SU-DHL-6 (cell line): ENCODE measurements around the gene SPOCK1.
A peak's percentile ranks its signal among the peaks of the same experiment; 100 is the strongest.

Experiments
- H2AFZ ChIP-seq: fragments of 200-600 bp; sonication (generic); 2 replicates; pipeline ENCODE4 v1.6.1; 2014; ENCODE audit warnings: low read depth, mild to moderate bottlenecking, moderate library complexity, mixed read lengths, antibody characterized with exemption, low read length; ENCODE audit not compliant: severe bottlenecking
- H3F3A ChIP-seq: fragments of 200-600 bp; shearing (Covaris generic); 2 replicates; pipeline ENCODE4 v1.6.0; 2016; ENCODE audit warnings: antibody characterized with exemption, mild to moderate bottlenecking; ENCODE audit not compliant: insufficient read depth
- H3K27ac ChIP-seq: fragments of 200-600 bp; sonication (generic); 2 replicates; pipeline ENCODE4 v1.5.1; 2016; ENCODE audit warnings: low read depth, mild to moderate bottlenecking, low read length, moderate library complexity, mixed read lengths
- H3K27me3 ChIP-seq: fragments of 200-600 bp; sonication (generic), shearing (Covaris generic); 2 replicates; pipeline ENCODE4 v1.6.0; 2014; ENCODE audit warnings: mild to moderate bottlenecking, low read length
- H3K36me3 ChIP-seq: fragments of 200-600 bp; sonication (generic); 2 replicates; pipeline ENCODE4 v1.6.1; 2014; ENCODE audit warnings: mild to moderate bottlenecking, low read length, mixed read lengths
- H3K4me2 ChIP-seq: fragments of 300-600, 200-600 bp; shearing (Covaris generic), sonication (generic); 2 replicates; pipeline ENCODE4 v1.6.0; 2014; ENCODE audit warnings: low read length, low read depth, mild to moderate bottlenecking; ENCODE audit not compliant: poor library complexity, severe bottlenecking
- H3K4me3 ChIP-seq: fragments of 200-600 bp; sonication (generic); 2 replicates; pipeline ENCODE4 v1.5.1; 2014; ENCODE audit warnings: antibody characterized with exemption, low read length, mild to moderate bottlenecking, mixed read lengths; ENCODE audit not compliant: insufficient read depth, poor library complexity, severe bottlenecking
- H3K79me2 ChIP-seq: fragments of 200-600 bp; sonication (generic); 2 replicates; pipeline ENCODE4 v1.6.1; 2014; ENCODE audit warnings: mild to moderate bottlenecking, low read length, moderate library complexity; ENCODE audit not compliant: insufficient read depth
- H3K9ac ChIP-seq: fragments of 200-600 bp; sonication (generic); 2 replicates; pipeline ENCODE4 v1.7.0; 2014; ENCODE audit warnings: mild to moderate bottlenecking, low read length
- H3K9me2 ChIP-seq: fragments of 200-600 bp; sonication (generic); replicated peaks from 2 replicates; pipeline ENCODE4 v1.6.1; 2014; ENCODE audit warnings: low read length; ENCODE audit not compliant: insufficient read depth
- H3K9me3 ChIP-seq: fragments of 200-600 bp; sonication (generic); 2 replicates; pipeline ENCODE4 v1.6.1; 2014; ENCODE audit warnings: low read length, mixed read lengths; ENCODE audit not compliant: insufficient read depth
- H4K20me1 ChIP-seq: fragments of 200-600 bp; sonication (generic); 2 replicates; pipeline ENCODE4 v1.6.1; 2014; ENCODE audit warnings: low read depth, mild to moderate bottlenecking, antibody characterized with exemption, low read length, moderate library complexity, mixed read lengths
- CTCF ChIP-seq: fragments of 200-600 bp; sonication (generic); IDR thresholded peaks from one replicate; pipeline ENCODE4 v1.5.1; 2017; ENCODE audit warnings: antibody characterized with exemption, mild to moderate bottlenecking, low read length, moderate library complexity; ENCODE audit not compliant: insufficient read depth, poor library complexity, severe bottlenecking
- EZH2phosphoT487 ChIP-seq: fragments of 200-600 bp; sonication (generic), shearing (Covaris generic); conservative IDR thresholded peaks from 2 replicates; pipeline ENCODE4 v1.6.1; 2018; ENCODE audit warnings: mild to moderate bottlenecking, antibody characterized with exemption, low read length, moderate library complexity, mixed read lengths

SPOCK1 gene

GRCh38 chr5:137344723-137345322 lies 154.3 kb downstream of the SPOCK1 start:
- peak; percentile 54 for TF ChIP-seq CTCF
- TF ChIP-seq EZH2phosphoT487 = no peak
- H3K4me2 ChIP-seq = no peak overlapping the region
- H2AFZ ChIP-seq = no peak overlapping the region
- no peaks in the 10 kb centered on the region for H4K20me1 ChIP-seq
- H3K27me3 ChIP-seq = no peaks in the 10 kb centered on the region
- no peaks in the 10 kb centered on the region for H3F3A ChIP-seq
- no peaks in the 10 kb centered on the region for H3K79me2 ChIP-seq
- no peak overlapping the region for H3K4me3 ChIP-seq
- H3K9me2 ChIP-seq = no peaks in the 10 kb centered on the region
- H3K27ac ChIP-seq = no peak overlapping the region
- no peaks in the 10 kb centered on the region for H3K9me3 ChIP-seq
- no peak overlapping the region for H3K9ac ChIP-seq
- H3K36me3 ChIP-seq = no peaks in the 10 kb centered on the region

DNA sequence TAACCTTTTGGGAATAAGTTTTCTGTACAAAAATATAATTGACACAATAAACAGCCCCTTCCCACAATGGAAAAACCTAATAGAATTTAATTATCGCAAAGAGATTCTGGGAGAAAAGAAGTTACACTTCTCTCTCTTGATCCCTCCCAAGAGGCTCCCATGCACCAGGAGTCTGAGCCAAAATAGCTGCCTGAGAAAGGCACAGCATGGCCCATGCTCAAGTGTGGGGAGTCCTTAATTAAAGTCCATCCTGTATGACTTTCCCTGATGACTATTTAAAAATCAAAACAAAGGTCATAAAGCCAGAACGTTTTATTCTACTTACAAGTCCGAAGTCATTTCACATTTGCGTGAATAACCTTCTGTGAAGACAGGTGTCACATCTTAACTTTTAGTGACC lies 155.1 kb downstream of the SPOCK1 start:
- Histone ChIP-seq H3K4me3 (no peak overlapping the region), H3K9me3 (no peaks in the 10 kb centered on the region), H3K36me3 (no peaks in the 10 kb centered on the region), H3K9ac (no peak overlapping the region), H4K20me1 (no peaks in the 10 kb centered on the region), H3K79me2 (no peaks in the 10 kb centered on the region), H2AFZ (no peak overlapping the region), H3K4me2 (no peak overlapping the region), H3K9me2 (no peaks in the 10 kb centered on the region), H3F3A (no peaks in the 10 kb centered on the region), H3K27me3 (no peaks in the 10 kb centered on the region), H3K27ac (no peak overlapping the region)
- TF ChIP-seq EZH2phosphoT487 = no peak
- TF ChIP-seq CTCF = no peak

DNA sequence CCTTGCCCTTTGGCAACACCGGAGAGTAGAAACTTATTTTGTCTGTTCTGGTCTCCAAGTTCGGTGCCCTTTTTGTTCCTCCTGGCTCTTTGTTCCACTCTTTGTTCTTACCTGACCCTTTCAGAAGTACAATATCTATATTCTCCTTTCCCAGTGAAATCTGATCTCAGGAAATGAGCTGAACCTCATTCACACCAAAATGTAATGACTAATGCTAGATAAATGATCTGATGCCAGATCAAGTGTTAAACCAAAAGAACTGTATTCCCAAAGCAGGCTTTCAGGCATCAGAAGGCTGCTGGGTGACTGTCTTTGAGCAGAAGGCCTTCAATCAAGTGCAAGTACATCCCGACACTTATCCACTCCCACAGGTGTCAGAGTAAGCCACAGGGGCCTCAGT lies 156.4 kb downstream of the SPOCK1 start:
- H3F3A ChIP-seq = no peaks in the 10 kb centered on the region
- H3K36me3 ChIP-seq = no peaks in the 10 kb centered on the region
- H3K9ac ChIP-seq = no peak overlapping the region
- no peaks in the 10 kb centered on the region for H3K9me3 ChIP-seq
- H4K20me1 ChIP-seq = no peaks in the 10 kb centered on the region
- H3K9me2 ChIP-seq = no peaks in the 10 kb centered on the region
- H3K4me2 ChIP-seq = no peak overlapping the region
- H3K4me3 ChIP-seq = no peak overlapping the region
- no peak for TF ChIP-seq EZH2phosphoT487
- H3K27ac ChIP-seq = no peak overlapping the region
- H3K27me3 ChIP-seq = no peaks in the 10 kb centered on the region
- no peak overlapping the region for H2AFZ ChIP-seq
- no peaks in the 10 kb centered on the region for H3K79me2 ChIP-seq

- Histone ChIP-seq H4K20me1 (no peaks in the 10 kb centered on the region), H3K9me3 (no peaks in the 10 kb centered on the region), H3K79me2 (no peaks in the 10 kb centered on the region), H3K4me2 (no peak overlapping the region), H3K4me3 (no peak overlapping the region), H3F3A (no peaks in the 10 kb centered on the region), H3K27ac (no peak overlapping the region), H2AFZ (no peak overlapping the region), H3K9me2 (no peaks in the 10 kb centered on the region), H3K27me3 (no peaks in the 10 kb centered on the region), H3K36me3 (no peaks in the 10 kb centered on the region), H3K9ac (no peak overlapping the region)
- TF ChIP-seq EZH2phosphoT487 (no peak), CTCF (no peak)
These were observed 157.3 kb downstream of the SPOCK1 start for GRCh38 chr5:137341831-137342230.
